Liver (tissue), 3 donors: Measurements from ENCODE around the gene FAM32A.

Experiments used
- CTCF ChIP-seq: fragments of 150-350 bp; IDR thresholded peaks from 2 replicates; pipeline ENCODE4 v1.5.1; 2017; ENCODE audit warnings: improper control_type of control experiment, low read depth, low read length; ENCODE audit not compliant: missing input control
- EGR1 ChIP-seq, 2 donors: IDR thresholded peaks; 2 replicates each; pipeline ENCODE4 v1.6.1; 2016 to 2018; ENCODE audit warnings: antibody characterized with exemption in 2 of 2, low read depth in 2 of 2
- JUND ChIP-seq, 2 donors: IDR thresholded peaks; 2 replicates each; pipeline ENCODE4 v1.6.1; 2016; ENCODE audit warnings: antibody characterized with exemption in 2 of 2
- MAX ChIP-seq: IDR thresholded peaks from 2 replicates; pipeline ENCODE4 v1.6.1; 2016; ENCODE audit warnings: antibody characterized with exemption
- RAD21 ChIP-seq, 2 donors: IDR thresholded peaks; 2 replicates each; pipeline ENCODE4 v1.6.1; 2016; ENCODE audit warnings: antibody characterized with exemption in 2 of 2, mild to moderate bottlenecking in 2 of 2
- TAF1 ChIP-seq: conservative IDR thresholded peaks from 2 replicates; pipeline ENCODE4 v1.6.1; 2016; ENCODE audit warnings: antibody characterized with exemption, mild to moderate bottlenecking
- TF ChIP-seq, protein P1 (sequence below): IDR thresholded peaks from 2 replicates; pipeline ENCODE4 v1.6.1; 2016; ENCODE audit warnings: antibody characterized with exemption, mild to moderate bottlenecking
- donor health status: healthy.
- donor health status: healthy.

DNA sequence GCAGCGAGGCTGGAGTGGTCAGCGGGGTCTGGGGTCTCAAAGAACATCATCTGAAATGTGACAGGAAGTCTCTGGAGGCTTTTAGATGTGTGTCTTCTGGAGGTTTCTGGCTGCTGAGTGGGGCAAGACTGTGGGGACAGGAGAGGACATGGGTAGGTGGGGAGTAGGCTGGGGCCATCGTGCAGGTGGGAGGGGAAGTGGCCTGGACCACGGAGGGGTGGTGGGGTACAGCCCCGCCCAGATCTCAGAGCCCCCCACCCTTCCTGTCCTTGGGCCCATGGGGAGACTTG lies 18.7 kb downstream of the FAM32A start:
- TF ChIP-seq CTCF, result no peak
- TF ChIP-seq TAF1, result no peak
- TF ChIP-seq, protein P1, sequence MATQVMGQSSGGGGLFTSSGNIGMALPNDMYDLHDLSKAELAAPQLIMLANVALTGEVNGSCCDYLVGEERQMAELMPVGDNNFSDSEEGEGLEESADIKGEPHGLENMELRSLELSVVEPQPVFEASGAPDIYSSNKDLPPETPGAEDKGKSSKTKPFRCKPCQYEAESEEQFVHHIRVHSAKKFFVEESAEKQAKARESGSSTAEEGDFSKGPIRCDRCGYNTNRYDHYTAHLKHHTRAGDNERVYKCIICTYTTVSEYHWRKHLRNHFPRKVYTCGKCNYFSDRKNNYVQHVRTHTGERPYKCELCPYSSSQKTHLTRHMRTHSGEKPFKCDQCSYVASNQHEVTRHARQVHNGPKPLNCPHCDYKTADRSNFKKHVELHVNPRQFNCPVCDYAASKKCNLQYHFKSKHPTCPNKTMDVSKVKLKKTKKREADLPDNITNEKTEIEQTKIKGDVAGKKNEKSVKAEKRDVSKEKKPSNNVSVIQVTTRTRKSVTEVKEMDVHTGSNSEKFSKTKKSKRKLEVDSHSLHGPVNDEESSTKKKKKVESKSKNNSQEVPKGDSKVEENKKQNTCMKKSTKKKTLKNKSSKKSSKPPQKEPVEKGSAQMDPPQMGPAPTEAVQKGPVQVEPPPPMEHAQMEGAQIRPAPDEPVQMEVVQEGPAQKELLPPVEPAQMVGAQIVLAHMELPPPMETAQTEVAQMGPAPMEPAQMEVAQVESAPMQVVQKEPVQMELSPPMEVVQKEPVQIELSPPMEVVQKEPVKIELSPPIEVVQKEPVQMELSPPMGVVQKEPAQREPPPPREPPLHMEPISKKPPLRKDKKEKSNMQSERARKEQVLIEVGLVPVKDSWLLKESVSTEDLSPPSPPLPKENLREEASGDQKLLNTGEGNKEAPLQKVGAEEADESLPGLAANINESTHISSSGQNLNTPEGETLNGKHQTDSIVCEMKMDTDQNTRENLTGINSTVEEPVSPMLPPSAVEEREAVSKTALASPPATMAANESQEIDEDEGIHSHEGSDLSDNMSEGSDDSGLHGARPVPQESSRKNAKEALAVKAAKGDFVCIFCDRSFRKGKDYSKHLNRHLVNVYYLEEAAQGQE, result no peak
- no peak for TF ChIP-seq RAD21 (IDR thresholded peaks at IDR 0.05)
- no peak for TF ChIP-seq JUND (IDR thresholded peaks at IDR 0.05)
- no peak for TF ChIP-seq EGR1 (IDR thresholded peaks at IDR 0.05; ENCODE audit: low read depth in 2 of 2)
- TF ChIP-seq MAX, result no peak
